GM19043 (cell line): ENCODE results near the gene RIC3.

Experiments used
- ATAC-seq: cut with Tn5 transposase; IDR thresholded peaks from one replicate; pipeline ENCODE4 v1.9.1; 2021; ENCODE audit warnings: low read depth; ENCODE audit not compliant: unreplicated experiment

RIC3 gene

DNA sequence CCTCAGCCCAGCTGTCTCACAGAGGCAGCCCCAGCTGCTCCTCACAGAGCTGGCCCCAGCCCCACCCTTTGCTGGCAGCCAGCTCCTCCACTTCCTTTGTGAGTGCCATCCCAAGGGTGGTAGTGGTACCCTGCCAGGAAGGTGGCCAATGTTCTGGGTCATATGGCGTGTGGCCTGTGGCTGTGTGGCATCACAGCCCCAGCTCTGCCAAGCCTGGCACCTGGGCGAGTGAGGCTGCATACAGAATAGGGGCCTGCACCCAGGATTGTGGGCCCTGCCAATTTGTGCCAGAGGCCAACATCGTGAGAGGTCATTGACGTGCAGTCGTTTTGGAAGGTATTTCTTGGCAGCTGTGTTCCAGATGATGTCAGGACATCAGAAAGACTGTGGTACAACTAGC is 77.1 kb downstream of the RIC3 start:
- ATAC-seq = no peak

DNA sequence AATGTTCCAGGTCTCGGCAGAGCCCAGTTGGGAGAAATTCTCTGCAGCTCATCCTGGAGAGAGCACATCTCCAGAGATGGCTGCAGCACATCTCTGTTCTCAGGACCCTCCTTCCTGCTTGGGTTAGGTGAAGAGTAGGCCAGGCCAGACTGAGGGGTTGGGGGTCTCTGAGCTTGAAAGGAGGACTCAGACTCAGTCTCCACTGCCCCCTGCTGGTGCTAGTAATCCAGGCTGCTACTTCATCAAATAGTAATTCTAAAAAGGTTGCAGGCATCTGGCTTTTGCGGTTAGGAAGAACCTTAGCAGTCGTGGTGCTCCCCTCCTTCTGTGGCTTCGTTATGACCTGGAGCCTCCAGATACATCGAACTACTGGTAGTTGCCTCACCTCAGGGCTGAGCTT is 78.1 kb downstream of the RIC3 start:
- ATAC-seq = no peak

DNA sequence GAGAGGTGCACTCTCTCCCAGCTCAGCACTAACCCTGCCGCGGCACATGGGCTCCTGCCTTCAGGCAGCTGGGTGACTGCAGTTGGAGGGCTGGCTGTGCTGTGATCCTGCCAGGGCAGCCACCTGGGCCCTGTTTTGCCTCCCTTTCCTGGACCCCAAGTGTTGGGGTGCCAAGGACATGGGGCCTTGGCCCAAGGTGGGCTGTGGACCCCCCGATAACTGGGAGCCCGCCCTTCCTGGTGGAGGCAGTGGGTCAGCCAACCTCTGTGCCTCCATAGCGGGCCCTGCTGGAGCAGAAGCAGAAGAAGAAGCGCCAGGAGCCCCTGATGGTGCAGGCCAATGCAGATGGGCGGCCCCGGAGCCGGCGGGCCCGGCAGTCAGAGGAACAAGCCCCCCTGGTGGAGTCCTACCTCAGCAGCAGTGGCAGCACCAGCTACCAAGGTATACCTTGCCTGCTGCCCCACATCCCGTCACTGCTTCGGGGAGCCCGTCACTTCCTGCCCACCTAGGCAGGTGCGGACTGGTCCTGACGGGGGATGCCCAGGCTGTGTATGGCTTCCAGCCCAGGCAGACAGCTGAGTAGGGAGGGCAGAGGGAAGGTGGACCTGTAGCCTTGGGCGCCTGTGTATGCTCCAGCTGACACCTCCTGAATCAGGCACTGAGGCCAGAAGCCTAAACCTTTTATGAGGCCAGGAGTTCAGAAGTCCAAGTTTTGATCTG is 78.9 kb downstream of the RIC3 start:
- ATAC-seq = no peak

DNA sequence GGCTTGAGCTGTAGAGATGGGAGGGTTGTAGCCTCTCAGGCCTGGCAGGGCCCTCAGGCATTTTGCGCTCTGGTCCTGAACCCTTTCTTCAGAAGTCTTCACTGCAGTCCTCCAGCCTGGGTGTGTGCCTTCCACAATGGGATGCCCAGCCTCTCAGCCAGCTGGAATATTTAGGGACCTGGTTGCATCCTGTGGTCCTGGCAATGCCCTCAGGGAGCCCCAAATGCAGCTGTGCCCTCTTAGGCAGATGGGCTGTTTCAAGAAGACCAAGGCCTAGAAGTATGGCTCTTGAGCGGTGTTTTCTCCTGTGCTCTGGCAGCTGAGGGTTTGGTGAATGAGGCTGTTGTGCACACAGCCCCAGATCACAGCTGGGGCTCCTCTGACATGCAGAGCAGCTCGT is 81.1 kb downstream of the RIC3 start:
- ATAC-seq = no peak

DNA sequence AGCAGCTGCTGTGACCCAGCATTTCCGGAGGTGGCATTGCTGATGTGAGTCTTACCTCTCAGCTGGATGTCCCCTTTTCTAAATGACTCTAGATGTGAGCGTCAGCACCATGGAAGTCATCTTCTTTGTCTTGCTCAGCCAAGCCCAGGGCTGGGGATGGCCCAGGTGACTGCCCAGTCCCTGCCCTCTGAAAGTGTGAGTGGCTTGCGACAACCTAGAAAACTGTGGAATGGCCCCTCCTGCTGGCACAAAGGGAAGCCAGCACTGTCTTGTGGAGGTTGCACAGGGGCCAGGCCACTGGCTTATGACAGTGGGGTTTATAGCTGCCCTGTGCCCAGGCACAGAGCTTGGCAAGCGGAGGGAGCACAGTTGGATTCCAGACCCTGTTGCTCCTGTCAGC is 81.6 kb downstream of the RIC3 start:
- ATAC-seq = no peak

DNA sequence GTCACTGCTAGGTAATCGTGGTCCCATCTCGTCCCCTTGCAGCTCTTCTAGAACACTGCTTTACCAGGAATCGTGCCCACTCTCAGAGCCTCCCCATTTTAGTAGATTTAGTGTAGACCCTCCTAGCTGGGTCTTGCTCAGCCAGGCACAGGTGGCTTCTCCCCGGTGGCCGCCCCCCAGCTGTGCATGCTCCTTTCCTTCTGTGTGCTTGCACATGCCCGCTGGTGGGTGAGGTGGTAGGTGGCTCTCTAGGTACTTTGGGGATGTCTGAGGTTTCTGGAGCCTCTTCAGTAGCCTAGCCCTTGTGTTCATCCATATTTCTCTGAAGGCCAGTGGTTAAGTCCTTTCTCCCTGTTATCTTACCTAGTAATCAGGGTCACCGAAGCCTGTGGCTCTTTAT is 82.3 kb downstream of the RIC3 start:
- no peak for ATAC-seq

DNA sequence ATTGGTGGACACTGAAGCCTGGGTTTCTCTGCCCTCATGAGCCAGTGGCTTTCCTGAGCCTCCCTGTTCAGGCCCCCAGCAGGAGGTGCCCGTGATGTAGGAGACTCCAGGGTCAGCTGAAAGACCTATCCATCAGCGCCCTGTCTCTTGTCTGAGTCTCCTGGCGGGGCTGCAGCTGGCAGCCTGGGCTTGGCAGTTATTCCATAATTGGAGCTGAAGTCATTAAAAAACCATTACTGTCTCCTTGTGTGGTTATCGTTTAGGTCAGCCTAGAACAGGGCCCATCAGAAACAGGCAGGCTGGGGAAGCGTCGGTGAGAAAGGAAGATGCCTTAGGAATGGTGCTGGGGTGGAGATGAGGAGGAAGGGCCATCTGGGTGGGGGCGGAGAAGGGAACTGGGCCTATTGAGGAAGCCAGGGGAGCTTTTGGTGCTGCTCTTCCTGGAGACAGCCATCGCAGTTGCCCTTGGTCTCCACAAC is 82.8 kb downstream of the RIC3 start:
- ATAC-seq = no peak

DNA sequence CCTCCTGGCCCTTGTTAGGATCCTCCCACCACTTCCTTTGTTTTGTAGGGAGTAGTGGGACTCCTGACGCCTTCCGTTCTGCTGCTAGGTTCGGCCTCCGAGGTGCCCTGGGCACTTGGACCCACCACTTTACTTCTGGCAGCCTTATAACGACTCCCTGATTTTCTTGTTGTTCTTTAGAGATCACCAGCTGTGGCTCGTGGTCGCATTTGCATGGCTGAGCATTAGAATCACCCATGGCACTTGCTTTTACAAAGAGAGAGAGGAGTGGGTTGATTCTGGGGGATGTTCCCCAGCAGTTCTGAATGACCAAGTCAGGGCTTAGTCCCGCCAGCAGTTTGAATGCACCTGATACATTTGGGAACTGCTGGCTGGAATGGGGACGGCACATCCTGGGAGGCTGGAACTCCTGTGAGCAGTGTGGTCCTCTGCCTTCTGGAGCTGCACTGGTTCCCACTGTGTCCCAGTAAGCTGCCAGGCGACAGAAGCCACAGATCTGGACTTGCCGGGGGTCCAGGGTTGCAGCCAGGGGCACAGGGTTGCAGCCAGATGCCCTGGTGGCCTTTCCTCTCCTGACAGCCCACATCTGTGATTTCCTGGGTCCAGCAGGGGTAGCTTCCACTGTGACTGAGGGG is 83.7 kb downstream of the RIC3 start:
- ATAC-seq = no peak

DNA sequence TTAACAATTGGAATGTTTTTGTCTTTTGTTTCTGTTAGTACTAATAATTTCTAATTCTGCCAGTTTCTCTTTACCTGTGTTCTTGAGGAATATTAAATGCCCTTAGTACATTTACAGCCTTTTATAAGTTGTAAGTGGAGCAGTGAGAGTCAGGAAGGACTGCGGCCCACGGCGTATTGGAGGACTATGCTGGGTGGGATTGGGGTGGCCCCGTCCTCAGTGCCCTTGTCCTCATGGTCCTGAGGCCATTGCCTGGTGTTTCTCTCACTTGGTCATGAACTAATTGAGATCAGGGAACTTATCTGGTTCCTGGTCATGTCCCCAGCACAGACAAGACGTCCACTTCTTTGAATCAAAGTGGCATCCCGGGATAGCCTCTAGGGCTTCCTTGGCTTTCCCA is 84.5 kb downstream of the RIC3 start:
- no peak for ATAC-seq

DNA sequence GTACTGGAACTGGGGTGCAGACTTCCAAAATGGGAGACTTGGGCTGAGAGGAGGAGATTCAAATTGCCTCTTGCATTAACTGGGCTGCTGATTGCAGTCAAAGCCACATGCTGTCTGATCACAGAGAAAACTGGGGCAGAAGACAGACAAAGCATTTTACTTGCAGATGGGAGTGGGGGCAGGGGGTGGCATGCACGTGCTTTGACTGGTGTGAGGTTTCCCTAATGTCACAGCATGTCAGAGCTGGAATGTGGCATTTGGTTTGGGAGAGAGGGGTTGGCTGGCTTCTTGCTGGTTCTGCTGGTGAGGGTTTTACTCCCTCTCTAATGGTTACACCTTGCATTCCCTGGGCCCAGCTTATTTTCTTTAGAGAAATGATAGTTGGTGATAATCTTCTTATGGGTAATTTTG is 84.9 kb downstream of the RIC3 start:
- ATAC-seq = no peak

DNA sequence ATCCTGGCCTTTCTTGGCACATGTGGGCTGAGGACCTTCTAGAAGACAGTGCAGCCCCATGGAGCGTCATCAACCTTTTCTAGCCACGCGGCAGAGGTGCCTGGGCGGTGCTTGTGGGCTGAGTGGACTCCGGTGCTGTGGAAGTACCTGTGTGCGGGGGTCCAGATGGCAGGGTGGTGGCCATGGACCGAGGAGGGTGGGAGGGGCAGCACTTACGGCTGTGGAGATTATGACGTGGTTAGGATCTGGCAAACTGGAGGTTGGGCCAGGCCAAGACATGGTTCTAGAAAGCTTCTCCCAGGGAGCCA is 85.8 kb downstream of the RIC3 start:
- ATAC-seq = no peak

DNA sequence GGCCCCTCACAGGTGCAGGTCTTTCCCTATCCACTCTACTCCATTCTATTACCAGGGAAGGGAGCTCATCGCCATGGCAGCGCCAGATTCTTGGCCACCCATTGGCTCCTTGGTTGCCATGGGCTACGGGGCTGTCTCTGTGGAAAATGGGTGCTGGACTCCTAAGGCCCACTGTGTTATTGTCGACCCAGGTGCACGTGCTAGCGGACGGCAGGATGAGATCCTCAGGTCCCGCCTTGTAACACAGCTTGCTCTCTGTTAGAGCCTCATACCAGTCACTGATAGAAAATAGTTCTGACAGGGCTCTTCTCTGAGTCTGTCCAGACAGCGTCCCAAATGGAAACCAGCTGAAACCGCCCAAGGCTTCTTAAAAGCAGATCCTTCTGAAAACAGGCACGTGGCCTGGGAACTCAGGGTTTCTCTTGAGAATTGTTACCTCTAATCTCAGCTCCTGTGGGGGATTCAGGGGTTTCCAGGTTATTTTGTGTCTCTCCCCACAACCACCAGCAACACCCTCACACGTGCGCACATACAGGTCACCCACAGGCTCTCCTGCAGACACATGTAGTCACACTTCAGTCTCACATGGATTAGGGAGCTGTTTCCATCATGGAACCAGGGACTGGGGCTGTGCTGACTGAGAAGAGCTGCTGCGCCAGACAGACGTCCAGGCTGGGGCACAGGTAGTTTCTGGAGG is 86.3 kb downstream of the RIC3 start:
- no peak for ATAC-seq

DNA sequence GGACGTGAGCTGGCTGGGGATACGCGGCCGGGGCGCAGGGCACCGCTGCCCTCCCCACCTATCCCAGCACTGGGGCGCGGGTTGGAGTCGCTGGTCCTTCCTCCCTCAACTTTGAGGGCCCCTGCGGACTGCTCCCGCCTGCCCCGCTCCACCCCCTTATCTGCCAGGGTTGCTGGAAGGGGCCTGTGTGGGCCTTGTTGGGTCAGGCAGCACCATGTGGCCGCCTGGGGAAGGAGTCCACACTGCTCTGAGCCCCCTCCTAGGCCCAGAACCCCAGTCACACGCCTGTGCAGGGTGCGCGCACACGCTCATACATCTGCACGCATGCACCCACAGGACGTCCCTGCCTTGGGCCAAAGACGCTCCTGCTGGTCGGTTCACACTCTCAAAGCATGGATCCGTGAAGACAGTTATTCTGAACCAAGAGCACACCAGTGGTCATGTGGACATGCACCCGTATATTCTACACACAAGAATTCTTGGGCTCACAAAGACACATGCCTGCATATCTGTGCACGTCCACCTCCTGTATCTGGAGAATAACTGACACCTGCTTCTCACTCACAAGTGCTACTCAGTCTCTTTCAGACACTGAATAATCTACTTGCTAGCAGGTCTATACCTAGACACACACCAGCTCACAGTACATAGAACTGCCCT is 87.1 kb downstream of the RIC3 start:
- no peak for ATAC-seq

DNA sequence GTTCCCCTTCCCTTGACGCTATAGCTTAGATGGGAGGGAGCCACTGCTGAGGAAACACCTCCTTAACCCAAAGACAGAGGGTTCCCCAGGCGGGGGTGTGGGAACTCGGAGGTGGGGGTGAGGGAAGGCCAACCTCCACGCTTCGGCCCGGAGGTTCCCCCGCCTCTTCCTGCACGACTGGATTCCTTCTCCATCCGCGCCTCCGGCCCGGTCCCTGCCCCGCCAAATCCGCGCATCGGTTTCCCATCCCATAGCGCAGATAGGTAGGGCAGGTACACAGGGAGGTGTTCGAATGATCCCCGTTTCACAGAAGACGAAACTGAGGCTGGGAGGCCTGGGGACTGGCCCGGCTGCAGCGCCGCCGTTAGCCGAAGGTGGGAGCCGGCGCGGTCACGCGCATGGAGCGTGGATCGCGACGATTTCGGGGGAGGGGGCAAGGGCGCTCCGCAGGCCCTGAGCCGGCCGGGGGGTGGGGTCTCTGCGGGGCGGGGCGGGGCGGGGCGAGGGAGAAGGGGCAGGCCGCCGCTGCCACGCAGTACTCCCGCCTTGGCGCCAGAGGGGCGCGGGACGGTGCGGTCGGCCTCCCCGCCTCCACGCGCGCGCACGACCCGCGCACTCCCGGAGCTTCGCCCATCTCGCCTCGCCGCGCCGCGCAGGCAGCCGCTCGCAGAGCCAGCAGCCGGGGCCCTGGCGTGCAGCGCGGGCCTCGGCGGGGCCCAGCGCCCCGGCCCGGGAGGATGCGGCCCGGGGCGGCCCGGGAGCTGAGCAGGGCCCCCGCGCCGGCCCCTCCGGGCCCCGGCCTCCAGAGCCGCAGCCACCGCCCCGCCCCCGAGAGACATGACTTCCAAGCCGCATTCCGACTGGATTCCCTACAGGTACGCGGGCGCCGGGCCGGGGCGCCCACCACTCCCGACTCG is 87.9 kb downstream of the RIC3 start, which contains the start of gene TUB:
TUB (plus strand) TSS at position 538 of the 917 bp plus-strand sequence; CDS start at position 838, 300 bp downstream.
- no peak for ATAC-seq

DNA sequence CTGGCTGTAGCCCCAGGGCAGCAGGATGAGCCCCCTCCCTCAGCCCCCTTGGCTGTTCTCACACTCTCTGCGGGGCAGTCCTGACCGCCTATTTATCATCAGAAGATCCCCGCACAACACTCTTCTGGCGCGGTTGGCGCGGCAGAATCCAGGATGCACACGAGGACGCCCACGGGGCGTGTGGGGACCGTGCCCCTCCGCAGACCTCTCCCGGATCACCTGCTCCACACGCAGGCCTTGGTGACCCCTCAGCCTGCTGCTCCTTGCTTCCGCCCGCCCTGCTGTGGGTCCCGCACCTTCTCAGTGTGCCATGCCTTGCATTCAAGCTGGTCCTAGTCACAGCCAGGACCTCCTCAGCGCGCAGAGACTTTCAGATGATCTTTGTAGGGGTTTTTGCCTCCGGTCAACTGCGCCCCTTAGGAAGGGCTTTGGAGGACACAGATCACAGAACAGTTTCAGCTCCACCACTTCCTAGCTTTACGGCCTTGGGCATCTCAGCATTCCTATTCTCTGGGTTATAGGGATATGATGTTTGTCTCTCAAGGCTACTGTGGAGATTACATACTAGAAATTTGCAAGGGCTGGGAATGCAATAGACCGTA is 88.7 kb downstream of the RIC3 start:
- ATAC-seq = no peak

DNA sequence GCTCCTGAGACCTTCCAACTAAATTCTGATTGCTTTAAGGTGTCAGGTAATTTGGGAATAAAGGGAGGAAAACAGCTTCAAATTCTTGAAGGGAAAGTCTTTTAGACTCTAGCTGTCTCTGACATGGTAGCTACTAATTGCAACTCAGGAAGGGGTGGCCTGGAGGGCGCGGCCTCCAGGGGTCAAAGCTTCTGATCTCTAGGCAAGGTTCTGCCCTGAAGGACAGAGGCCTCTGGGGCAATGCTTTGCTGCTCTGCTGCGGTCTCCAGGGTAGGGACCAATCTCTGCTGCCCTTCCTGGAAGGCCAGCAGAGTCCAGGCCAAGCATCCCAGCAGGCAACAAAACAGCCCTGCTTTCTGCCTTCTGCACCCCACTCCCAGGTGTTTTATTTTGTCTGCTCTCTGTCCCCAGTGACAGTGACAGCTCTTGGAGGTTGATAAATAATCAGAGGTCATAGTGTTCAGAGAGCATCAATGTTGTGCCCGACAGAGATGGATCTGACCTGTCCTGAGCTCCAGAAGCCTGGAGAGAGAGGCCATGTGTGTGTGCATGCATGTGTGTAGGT is 89.6 kb downstream of the RIC3 start:
- no peak for ATAC-seq

DNA sequence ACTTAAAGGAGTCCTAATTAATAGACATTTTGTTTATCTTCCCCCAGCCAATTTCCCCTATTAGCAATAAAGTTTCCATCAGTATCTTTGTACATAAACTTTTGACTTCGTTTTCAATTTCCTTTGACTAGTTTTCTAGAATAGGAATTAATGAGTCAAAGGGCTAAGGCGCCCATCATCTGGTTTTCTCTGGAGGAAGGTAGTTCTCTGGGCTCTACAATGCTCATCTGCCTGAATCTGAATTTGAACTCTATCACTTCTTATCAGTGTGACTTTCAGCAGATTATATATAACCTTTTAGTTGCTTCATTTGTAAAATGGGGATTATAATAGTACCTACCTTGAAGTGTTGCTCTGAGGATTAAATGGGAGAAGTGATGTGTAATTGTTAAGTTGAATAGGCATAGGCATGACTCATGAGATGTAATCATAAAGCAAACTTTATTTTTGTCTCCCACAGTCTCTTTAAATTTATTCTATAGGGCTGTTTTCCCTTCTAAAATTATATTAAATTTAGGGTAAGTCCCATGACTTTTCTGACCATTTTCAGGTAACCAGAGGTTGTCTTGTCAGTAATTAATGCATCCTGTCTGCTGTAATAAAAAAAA is 93.6 kb downstream of the RIC3 start:
- ATAC-seq = no peak

DNA sequence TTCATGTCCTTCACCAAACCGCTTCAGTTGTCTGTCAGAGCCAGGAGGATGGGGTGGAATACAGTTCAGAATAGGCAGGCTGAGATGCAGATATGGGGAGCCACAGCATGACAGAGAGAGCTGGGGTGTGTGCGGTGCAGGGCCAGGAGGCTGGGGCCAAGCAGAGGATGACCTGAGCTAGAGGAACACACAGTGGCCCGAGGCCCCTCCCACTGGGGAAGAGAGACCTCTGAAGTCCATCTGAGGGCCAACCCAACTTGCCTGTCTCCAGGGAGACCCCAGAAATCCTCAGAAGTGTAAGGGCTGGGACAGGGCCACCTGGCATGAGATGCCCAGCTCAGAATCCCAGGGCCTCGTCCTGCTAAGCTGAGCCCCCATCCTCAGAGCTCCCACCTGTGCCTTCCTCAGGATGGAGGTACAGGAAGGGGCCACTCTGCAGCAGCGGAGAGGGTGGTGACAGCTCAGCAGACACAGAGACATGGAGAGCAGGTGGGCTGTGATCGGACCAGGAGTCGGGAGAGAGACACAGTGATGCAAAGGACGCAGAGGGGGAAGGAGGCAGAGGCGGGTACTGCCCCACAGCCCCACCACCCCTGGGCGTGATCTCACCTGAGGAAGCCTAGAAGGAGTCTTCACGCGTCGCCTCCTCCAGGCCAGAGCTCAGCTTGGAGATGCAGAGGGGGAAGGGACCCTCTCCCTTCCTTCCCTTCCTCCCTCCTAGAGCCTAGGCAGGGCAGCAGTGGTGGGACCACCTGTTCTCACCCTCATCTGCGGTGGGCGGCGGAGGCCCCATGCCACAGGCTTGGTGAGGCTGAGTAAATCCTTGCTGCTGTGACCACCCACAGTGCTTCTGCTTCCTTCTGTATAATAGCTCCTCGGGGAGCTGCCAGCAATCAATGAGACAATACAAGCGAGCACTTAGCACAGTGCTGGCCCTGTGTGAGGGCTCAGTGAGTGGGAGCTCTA is 96.9 kb downstream of the RIC3 start:
- ATAC-seq = no peak
